GM20000 (cell line): ENCODE data around the gene YPEL2.
"Not testable (repeated sequence)": the region's sequence is repeated elsewhere in the genome, so short reads cannot be mapped to it uniquely, and the experiment has no call there.

Source experiments
- DNase-seq: peaks from one replicate; pipeline ENCODE4 v3.0.0; 2012; ENCODE audit warnings: low spot score
- TF ChIP-seq, protein P1 (sequence below): IDR thresholded peaks from 2 replicates; pipeline ENCODE4 v1.5.1; 2012; ENCODE audit warnings: mild to moderate bottlenecking, control low read depth; ENCODE audit errors: extremely low read depth, missing control alignments

The YPEL2 gene

DNA sequence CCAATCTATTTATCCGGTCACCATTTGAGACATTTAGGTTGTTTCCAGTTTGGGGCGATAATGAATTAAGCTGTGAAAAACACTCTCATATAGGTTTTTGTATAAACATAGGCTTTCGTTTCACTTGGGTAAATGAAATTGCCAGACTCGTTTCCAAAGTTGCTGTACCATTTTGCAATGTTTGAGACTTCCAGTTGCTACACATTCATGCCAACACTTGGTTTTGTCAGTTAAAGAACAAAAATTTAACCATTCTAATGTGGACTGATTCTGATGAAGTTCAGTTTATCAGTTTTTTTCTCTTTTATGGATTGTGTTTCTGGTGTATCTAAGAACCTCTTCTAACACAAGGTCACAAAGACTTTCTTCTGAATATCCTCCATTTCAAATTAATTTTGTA lies 52.4 kb downstream of the YPEL2 start:
- TF ChIP-seq, protein P1, sequence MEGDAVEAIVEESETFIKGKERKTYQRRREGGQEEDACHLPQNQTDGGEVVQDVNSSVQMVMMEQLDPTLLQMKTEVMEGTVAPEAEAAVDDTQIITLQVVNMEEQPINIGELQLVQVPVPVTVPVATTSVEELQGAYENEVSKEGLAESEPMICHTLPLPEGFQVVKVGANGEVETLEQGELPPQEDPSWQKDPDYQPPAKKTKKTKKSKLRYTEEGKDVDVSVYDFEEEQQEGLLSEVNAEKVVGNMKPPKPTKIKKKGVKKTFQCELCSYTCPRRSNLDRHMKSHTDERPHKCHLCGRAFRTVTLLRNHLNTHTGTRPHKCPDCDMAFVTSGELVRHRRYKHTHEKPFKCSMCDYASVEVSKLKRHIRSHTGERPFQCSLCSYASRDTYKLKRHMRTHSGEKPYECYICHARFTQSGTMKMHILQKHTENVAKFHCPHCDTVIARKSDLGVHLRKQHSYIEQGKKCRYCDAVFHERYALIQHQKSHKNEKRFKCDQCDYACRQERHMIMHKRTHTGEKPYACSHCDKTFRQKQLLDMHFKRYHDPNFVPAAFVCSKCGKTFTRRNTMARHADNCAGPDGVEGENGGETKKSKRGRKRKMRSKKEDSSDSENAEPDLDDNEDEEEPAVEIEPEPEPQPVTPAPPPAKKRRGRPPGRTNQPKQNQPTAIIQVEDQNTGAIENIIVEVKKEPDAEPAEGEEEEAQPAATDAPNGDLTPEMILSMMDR = no peak
- DNase-seq = no peak

DNA sequence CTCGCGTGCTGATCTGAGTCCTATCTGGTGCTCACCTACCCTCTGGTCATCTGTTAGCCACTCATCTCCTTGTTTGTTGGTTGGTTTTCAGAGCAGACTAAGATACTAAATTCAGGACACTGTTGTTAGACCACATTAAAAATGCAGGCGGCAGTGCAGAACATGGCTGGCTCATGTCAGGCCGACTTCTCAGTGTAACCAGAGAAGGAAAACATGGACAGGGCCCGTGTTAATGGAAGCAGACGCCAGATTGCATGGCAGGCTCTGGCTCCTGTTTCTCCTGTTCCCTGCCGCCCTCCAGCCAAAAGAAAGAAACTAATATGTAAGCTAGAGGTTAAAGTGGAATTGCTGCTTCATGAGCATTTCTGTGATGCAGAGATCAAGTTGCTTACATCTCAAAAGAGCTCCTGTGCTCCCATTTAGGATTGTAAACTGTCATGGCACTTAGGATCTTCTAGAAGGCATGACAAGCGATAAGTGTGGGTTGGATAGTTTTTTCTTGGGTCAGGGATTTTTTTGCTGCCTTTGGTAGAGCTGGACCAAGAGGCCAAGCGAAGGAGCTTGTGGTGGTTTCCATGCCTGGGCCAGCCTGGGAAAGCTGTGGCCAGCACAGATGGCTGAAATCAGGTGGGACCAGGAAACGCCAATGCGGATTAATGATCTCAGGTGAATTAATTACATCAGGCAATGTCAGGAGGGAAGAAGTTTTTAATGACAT lies 56.1 kb downstream of the YPEL2 start:
- TF ChIP-seq, protein P1 = no peak
- no peak for DNase-seq

DNA sequence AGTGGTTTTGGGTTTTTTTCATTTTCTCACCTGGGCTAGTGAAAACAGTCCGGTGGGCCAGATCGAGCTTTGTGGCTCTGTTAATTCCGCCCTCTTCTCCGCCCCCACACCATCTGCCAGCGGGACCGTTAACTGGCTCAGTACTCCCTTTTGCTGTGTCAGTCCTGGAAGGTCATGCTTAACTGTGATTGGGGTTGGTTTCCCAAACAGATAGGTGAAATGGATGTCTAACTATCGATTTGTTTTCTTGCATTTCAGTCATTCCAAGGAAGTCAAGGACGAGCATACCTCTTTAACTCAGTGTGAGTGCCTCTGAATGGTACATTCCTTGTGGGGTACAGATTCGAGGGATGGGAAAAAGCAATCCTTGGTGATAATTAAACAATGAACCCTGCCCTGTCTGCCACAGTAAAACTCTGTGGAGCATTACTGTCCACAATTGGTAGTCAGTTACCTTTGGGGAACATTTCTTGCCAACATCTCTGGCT lies 56.7 kb downstream of the YPEL2 start:
- TF ChIP-seq, protein P1 = no peak
- no peak for DNase-seq

DNA sequence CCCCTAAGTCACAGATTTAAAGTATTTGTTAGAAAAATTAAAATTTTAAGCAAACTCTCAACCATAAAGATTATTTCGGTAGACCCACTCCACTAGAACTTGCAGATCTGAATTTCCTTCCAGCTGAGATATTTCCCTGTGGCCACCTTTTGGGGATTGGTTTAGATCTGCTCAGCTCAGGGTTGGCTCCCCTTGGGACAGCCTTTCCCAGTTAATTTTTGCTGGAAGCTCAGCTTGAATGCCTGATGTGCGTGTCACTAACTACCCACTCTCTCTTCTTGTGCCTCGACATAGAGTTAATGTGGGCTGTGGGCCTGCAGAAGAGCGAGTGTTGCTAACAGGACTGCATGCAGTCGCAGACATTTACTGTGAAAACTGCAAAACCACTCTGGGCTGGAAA lies 57.6 kb downstream of the YPEL2 start:
- TF ChIP-seq, protein P1 = no peak
- DNase-seq = no peak

DNA sequence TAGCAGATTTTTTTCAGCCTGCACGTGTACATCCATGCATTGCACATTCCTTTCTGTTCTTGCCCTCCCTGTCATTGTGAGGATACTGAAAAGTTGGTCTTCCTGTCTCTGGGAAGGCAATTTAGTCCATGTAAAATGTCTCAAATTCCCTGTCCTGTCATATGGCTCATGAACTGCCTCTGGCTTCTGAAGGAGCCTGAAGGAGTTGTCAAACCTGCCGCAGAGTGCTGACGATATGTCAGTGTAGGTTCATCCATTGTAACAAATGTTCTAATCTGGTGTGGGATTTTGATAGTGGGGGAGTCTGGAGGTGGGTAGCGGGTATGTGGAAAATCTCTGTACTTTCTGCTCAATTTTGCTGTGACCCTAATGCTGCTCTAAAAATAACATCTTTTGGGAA lies 59.6 kb downstream of the YPEL2 start:
- TF ChIP-seq, protein P1 = no peak
- no peak for DNase-seq

DNA sequence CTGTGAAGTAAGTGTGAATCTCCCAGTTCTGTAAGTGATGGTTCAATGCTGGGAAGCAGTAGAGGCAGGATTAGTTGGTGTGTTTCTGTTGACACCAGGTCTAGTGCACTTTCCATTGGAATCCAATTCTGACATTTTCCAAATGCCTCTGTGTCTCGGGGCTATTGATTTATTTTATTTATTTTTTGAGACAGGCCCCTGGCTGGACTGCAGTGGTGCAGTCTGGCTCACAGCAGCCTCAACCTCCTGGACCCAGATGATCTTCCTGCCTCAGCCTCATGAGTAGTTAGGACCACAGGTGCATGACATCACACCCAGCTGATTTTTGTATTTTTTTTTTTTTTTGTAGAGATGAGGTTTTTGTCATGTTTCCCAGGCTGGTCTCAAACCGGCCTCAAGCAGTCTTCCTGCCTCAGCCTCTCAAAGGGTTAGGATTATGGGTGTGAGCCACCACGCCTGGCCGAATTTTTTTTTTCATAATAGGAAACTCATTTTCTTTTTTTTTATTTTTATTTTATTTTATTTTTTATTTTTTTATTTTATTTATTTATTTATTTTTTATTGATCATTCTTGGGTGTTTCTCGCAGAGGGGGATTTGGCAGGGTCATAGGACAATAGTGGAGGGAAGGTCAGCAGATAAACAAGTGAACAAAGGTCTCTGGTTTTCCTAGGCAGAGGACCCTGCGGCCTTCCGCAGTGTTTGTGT lies 61.7 kb downstream of the YPEL2 start:
- TF ChIP-seq, protein P1 = no peak

DNA sequence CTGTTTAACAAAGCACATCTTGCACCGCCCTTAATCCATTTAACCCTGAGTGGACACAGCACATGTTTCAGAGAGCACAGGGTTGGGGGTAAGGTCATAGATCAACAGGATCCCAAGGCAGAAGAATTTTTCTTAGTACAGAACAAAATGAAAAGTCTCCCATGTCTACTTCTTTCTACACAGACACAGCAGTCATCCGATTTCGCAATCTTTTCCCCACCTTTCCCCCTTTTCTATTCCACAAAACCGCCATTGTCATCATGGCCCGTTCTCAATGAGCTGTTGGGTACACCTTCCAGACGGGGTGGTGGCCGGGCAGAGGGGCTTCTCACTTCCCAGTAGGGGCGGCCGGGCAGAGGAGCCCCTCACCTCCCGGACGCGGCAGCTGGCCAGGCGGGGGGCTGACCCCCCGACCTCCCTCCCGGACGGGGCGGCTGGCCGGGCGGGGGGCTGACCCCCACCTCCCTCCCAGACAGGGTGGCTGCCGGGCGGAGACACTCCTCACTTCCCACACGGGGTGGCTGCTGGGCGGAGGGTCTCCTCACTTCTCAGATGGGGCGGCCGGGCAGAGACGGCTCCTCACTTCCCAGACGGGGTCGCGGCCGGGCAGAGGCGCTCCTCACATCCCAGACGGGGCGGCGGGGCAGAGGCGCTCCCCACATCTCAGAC lies 62.4 kb downstream of the YPEL2 start:
- not testable (repeated sequence) for DNase-seq

More for the DNA sequence above, 61.7 kb downstream of the YPEL2 start:
- DNase-seq = no peak
